CD4-positive, alpha-beta memory T cell (primary cell): ENCODE data around the gene TSHZ2. TPM values are rescaled to one million over a fixed set of nuclear protein-coding genes. Genes with fewer than 3 reads are reported as not detected.

Source experiments
- CTCF ChIA-PET: fragments of 350-600 bp; sonication (Branson Sonifier 250); formaldehyde crosslinking; loops from one replicate; lab custom pipeline; 2021; ENCODE audit warnings: inconsistent platforms; ENCODE audit not compliant: partially characterized antibody; lab: Charles Lee
- POLR2A ChIA-PET: fragments of 350-600 bp; sonication (Branson Sonifier 250); formaldehyde crosslinking; loops from one replicate; lab custom pipeline; 2021; ENCODE audit not compliant: partially characterized antibody; lab: Charles Lee
- DNase-seq, 5 donors: peaks; one replicate each; pipeline versions ENCODE4 v3.0.0 to v3.0.0-alpha.2; 2020 to 2022; ENCODE audit warnings: mixed read lengths in 1 of 5
- H3K27ac ChIP-seq: one replicate; pipeline ENCODE4 v1.7.0; 2013; ENCODE audit warnings: low read depth, low read length
- H3K27me3 ChIP-seq: 2 replicates; pipeline ENCODE4 v1.7.0; 2013; ENCODE audit warnings: mild to moderate bottlenecking, low read length, moderate library complexity; ENCODE audit not compliant: insufficient read depth
- H3K36me3 ChIP-seq: 2 replicates; pipeline ENCODE4 v1.7.0; 2013; ENCODE audit warnings: mild to moderate bottlenecking, low read length, moderate library complexity; ENCODE audit not compliant: insufficient read depth
- H3K4me1 ChIP-seq: 2 replicates; pipeline ENCODE4 v1.7.0; 2013; ENCODE audit warnings: mild to moderate bottlenecking, low read length, moderate library complexity; ENCODE audit not compliant: insufficient read depth
- H3K4me3 ChIP-seq, 2 donors: one replicate each; pipeline ENCODE4 v1.7.0; 2013; ENCODE audit warnings: low read length in 2 of 2, mild to moderate bottlenecking in 1 of 2
- H3K9me3 ChIP-seq, 2 donors: one replicate each; pipeline ENCODE4 v1.7.0; 2013; ENCODE audit warnings: low read length in 2 of 2, control low read depth in 1 of 2; ENCODE audit not compliant: control insufficient read depth in 1 of 2
- H3K27ac Mint-ChIP-seq, 7 donors: one replicate each; pipeline ENCODE4 v1.8.0; 2020 to 2021; ENCODE audit warnings: mixed read lengths in 7 of 7, mild to moderate bottlenecking in 6 of 7, inconsistent platforms in 3 of 7, moderate library complexity in 3 of 7
- H3K27me3 Mint-ChIP-seq, 2 donors: one replicate each; pipeline ENCODE4 v1.8.0; 2020 to 2021; ENCODE audit warnings: mixed read lengths in 2 of 2
- H3K36me3 Mint-ChIP-seq, 2 donors: one replicate each; pipeline ENCODE4 v1.8.0; 2020 to 2021; ENCODE audit warnings: mixed read lengths in 2 of 2, inconsistent platforms in 1 of 2, mild to moderate bottlenecking in 1 of 2
- H3K4me1 Mint-ChIP-seq, 4 donors: one replicate each; pipeline ENCODE4 v1.8.0; 2020 to 2021; ENCODE audit warnings: mixed read lengths in 4 of 4, mild to moderate bottlenecking in 1 of 4
- H3K4me3 Mint-ChIP-seq, 8 donors: one replicate each; pipeline ENCODE4 v1.8.0; 2020 to 2021; ENCODE audit warnings: mixed read lengths in 8 of 8, mild to moderate bottlenecking in 7 of 8, moderate library complexity in 6 of 8, inconsistent platforms in 3 of 8
- H3K9me3 Mint-ChIP-seq, 8 donors: one replicate each; pipeline ENCODE4 v1.8.0; 2020 to 2021; ENCODE audit warnings: mixed read lengths in 8 of 8, mild to moderate bottlenecking in 5 of 8, inconsistent platforms in 3 of 8, moderate library complexity in 1 of 8
- intact Hi-C: fragments of 100-400 bp; cut with micrococcal nuclease; formaldehyde crosslinking; loops from one replicate; pipeline ENCODE4 v1.15.1; 2023
- polyA plus RNA-seq, 2 donors: library from polyadenylated mRNA; unstranded; fragments of 300-500 nt; fragmentation: Illumina TruSeq; gene quantifications; one replicate each; pipeline ENCODE4 v1.2.3, GENCODE V29; 2021
- total RNA-seq, 2 experiments: library from RNA; stranded (reverse); gene quantifications; one replicate each; pipeline ENCODE4 v1.2.3, GENCODE V29; 2021

TSHZ2 gene
- total and polyA plus RNA-seq, 4 experiments from 2014 or later, result 2.3 to 31.8 (median 17.1) TPM

DNA sequence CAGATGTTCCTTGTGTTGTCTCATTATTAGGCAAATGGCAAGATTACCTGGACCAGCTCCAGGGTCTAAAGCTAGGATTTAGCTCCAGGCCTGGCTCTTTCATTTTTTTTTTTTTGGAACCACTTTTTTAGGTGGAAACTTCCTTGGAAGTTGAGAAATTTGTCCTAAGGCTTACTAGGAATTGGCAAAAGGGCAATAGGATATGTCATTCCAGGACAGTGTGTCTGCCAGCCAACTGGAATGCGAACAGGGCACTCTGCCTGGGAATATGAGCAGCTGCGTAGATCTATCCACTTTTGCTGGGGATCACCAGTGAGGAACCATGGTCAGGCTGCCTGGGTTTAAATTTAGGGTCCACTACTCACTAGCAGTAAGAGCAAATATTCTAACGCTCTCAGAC, 304.0 kb downstream of the TSHZ2 start:
- DNase-seq, result no peak
- Histone ChIP-seq H3K4me3 (no peak overlapping the region), H3K9me3 (no peaks in the 10 kb centered on the region), H3K36me3 (no peaks in the 10 kb centered on the region), H3K27me3 (no peaks in the 10 kb centered on the region), H3K4me1 (no peaks in the 10 kb centered on the region), H3K27ac (no peak overlapping the region)
- Mint-ChIP-seq H3K9me3 (no peaks in the 10 kb centered on the region), H3K27me3 (no peaks in the 10 kb centered on the region), H3K36me3 (peaks cover 0 to 4% of the 10 kb centered on the region in 2 donors), H3K27ac (no peak overlapping the region), H3K4me3 (no peak overlapping the region), H3K4me1 (peaks cover 0 to 5% (median 0%) of the 10 kb centered on the region in 4 donors)
- POLR2A ChIA-PET, result no interaction called here
- intact Hi-C loops, result no loop called here
- CTCF ChIA-PET, result no interaction called here

DNA sequence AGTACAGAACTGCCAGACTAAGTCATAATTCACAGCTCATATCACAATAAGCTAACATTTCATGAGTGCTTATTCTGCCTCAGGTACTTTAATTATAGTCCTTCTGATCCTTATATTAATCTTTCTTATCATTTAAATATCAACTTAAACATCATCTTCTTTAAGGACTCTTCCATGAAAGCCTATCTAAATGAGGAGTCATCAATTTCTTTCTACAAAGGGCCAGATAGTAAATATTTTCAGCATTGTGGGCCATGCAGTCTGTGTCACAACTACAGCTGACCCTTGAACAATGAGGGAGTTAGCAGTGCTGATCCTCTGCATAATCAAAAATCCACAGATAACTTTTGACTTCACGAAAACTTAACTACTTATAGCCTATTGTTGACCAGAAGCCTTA, 306.4 kb downstream of the TSHZ2 start:
- no peaks in the 10 kb centered on the region for H3K36me3 ChIP-seq
- H3K4me1 ChIP-seq, result no peaks in the 10 kb centered on the region
- POLR2A ChIA-PET, result interaction anchor here (0.5 kb wide), 1 partner anchor 249 kb away, joined by 4 read pairs; no protein-coding TSS in a partner anchor
- CTCF ChIA-PET, result interaction anchor here (1.9 kb wide), 1 partner anchor 9 kb away, joined by 4 read pairs; no protein-coding TSS in a partner anchor
- Mint-ChIP-seq H3K4me3 (no peak overlapping the region), H3K4me1 (peaks cover 0 to 2% (median 0%) of the 10 kb centered on the region in 4 donors), H3K36me3 (no peaks in the 10 kb centered on the region), H3K9me3 (no peaks in the 10 kb centered on the region), H3K27ac (no peak overlapping the region), H3K27me3 (no peaks in the 10 kb centered on the region)
- no peaks in the 10 kb centered on the region for H3K27me3 ChIP-seq
- H3K4me3 ChIP-seq, result no peak overlapping the region
- intact Hi-C loops, result no loop called here
- H3K9me3 ChIP-seq, result no peaks in the 10 kb centered on the region
- H3K27ac ChIP-seq, result no peak overlapping the region
- no peak for DNase-seq

DNA sequence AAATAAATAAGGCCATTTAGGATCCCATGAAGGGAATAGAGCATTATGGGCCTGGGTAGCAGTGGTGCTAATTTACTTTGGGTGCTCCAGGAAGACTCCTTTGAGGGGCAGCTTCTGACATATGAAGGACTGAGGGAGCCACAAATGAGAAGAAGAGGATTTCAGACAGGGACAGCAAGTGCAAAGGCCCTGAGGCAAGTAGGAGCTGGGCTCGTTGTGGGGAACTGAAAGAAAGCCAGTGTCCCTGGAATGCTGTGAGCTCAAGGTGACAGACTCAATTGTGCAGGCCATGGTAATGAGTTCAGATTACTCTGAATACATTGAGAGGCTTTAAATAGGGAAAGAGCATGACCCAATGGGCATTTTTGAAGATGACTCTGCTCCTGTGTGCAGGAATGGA, 307.6 kb downstream of the TSHZ2 start:
- Mint-ChIP-seq H3K9me3 (no peaks in the 10 kb centered on the region), H3K27ac (peak overlapping the region in 1 of 7 donors; percentile 53), H3K4me3 (no peak overlapping the region), H3K36me3 (no peaks in the 10 kb centered on the region), H3K4me1 (peaks cover 0 to 2% (median 0%) of the 10 kb centered on the region in 4 donors), H3K27me3 (peaks cover 0 to 1% of the 10 kb centered on the region in 2 donors)
- no peak for DNase-seq
- H3K36me3 ChIP-seq, result no peaks in the 10 kb centered on the region
- H3K4me1 ChIP-seq, result no peaks in the 10 kb centered on the region
- POLR2A ChIA-PET, result no interaction called here
- no peaks in the 10 kb centered on the region for H3K9me3 ChIP-seq
- CTCF ChIA-PET, result interaction anchor here (1.9 kb wide), 1 partner anchor 8 kb away, joined by 4 read pairs; no protein-coding TSS in a partner anchor
- H3K27me3 ChIP-seq, result no peaks in the 10 kb centered on the region
- intact Hi-C loops, result no loop called here
- H3K27ac ChIP-seq, result no peak overlapping the region
- no peak overlapping the region for H3K4me3 ChIP-seq

DNA sequence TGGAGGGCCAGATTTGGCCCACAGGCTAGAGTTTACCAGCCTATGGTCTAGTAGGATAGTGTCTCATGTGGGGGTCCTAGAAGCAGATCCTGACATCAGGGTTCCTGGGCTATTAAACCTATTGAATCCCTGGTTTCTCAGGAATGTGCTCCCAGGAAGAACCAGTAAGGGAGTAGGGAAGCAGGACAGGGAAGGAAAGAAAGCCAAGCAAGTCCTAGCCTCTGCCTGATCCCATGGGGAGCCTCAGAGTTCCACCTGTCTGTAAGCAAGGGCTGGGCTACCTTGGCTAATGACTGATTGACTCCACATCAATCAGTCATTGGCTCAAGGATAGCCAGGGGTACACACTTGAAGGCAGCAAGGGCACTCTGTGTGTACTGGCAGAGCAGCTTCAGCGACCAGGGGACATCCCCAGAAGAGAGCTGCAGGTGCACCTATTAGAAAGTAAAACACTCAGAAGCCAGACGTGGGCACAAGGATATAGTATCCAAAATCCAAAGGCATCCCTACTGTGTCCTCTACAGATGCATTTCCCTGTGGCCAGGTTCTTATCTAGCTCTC, 309.5 kb downstream of the TSHZ2 start:
- Histone ChIP-seq H3K9me3 (no peaks in the 10 kb centered on the region), H3K4me3 (no peak overlapping the region), H3K27ac (no peak overlapping the region), H3K4me1 (no peaks in the 10 kb centered on the region), H3K27me3 (no peaks in the 10 kb centered on the region), H3K36me3 (no peaks in the 10 kb centered on the region)
- no peak overlapping the region for H3K4me3 Mint-ChIP-seq
- H3K36me3 Mint-ChIP-seq, result no peaks in the 10 kb centered on the region
- no peak for DNase-seq
- CTCF ChIA-PET, result no interaction called here
- POLR2A ChIA-PET, result no interaction called here
- intact Hi-C loops, result no loop called here
- no peaks in the 10 kb centered on the region for H3K9me3 Mint-ChIP-seq
- no peak overlapping the region for H3K27ac Mint-ChIP-seq
- H3K4me1 Mint-ChIP-seq, result peaks cover 0 to 2% (median 0%) of the 10 kb centered on the region in 4 donors
- peaks cover 0 to 3% of the 10 kb centered on the region in 2 donors for H3K27me3 Mint-ChIP-seq

DNA sequence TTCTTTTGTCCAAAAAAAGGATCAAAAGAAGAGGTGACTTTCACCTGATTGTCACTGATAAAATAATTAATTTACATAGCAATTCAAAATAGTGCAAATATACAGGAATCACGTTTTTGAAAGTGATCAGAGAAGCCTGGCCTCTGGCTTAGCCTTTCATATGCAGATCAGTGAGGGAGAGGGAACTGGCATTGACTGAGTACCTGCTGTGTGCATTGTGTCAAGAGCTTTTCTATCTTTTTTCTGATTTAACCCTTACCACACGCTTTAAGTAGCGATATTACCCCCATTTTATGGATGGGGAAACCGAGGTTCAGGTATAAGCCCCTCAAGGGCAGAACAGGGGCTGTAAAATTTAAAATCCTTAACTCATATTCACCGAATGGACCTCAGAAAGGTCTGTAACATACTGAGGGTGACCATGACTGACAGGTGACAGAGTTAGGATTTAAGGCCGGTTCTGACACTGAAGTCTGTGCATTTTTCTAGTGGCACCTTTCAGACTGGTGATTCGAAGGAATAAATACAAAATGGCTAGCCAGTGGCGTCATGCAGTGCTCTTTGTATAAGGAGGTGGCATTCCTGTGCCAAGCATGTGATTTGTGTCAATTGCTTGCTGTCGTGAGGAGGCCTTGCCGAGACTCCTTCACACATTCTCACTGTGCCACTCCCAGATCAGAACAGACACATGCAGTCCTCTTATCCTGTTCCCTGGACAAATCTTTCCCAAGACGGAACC, 310.2 kb downstream of the TSHZ2 start:
- CTCF ChIA-PET, result no interaction called here
- peaks cover 0 to 2% (median 0%) of the 10 kb centered on the region in 4 donors for H3K4me1 Mint-ChIP-seq
- Histone ChIP-seq H3K4me3 (no peak overlapping the region), H3K9me3 (no peaks in the 10 kb centered on the region), H3K4me1 (no peaks in the 10 kb centered on the region), H3K27ac (no peak overlapping the region), H3K36me3 (no peaks in the 10 kb centered on the region), H3K27me3 (no peaks in the 10 kb centered on the region)
- peaks cover 0 to 6% of the 10 kb centered on the region in 2 donors for H3K27me3 Mint-ChIP-seq
- no peak for DNase-seq
- H3K9me3 Mint-ChIP-seq, result no peaks in the 10 kb centered on the region
- POLR2A ChIA-PET, result no interaction called here
- H3K27ac Mint-ChIP-seq, result no peak overlapping the region
- no peaks in the 10 kb centered on the region for H3K36me3 Mint-ChIP-seq
- no peak overlapping the region for H3K4me3 Mint-ChIP-seq
- intact Hi-C loops, result no loop called here

DNA sequence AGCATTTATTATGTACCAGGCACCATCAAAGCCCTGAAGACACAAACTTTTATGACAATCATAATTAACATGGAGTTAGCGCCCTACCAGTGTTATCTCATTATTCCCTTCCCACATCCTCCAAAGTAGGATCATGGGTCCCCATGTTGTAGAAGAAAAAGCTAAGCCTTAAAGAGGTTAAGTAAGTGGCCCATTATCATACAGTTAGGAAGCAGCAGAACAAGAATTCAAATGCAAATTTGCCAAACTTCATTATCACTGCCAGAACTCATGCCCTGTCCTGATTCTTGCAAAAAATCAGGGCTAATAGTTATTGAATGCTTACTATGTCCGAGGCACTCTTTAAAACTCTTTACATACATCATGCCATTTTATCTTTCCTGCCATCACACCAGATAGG, 310.9 kb downstream of the TSHZ2 start:
- POLR2A ChIA-PET, result no interaction called here
- CTCF ChIA-PET, result no interaction called here

DNA sequence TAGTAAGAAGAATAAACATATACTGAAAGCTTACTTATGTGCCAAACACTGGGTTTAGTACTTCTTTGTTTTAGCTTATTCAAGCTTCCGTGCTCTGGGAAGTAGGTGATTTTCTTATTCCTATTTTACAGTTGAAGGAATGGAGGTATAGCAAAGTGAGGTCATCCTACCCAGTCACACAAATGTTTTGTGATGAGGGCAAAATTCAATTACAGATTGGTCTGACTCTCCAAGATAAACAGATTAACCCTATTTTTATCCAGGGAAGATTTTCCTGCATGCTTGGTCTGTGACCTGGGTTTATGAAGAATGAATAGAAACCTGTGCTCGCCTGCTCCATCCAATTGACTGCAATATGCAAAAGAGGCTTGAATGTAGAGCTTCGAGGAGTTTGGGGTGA, 311.4 kb downstream of the TSHZ2 start:
- no peak overlapping the region for H3K27ac ChIP-seq
- POLR2A ChIA-PET, result no interaction called here
- H3K9me3 Mint-ChIP-seq, result no peaks in the 10 kb centered on the region
- no peak overlapping the region for H3K4me3 ChIP-seq
- H3K4me1 ChIP-seq, result no peaks in the 10 kb centered on the region
- CTCF ChIA-PET, result no interaction called here
- no peak overlapping the region for H3K4me3 Mint-ChIP-seq
- no peaks in the 10 kb centered on the region for H3K4me1 Mint-ChIP-seq
- intact Hi-C loops, result no loop called here
- H3K9me3 ChIP-seq, result no peaks in the 10 kb centered on the region
- no peak overlapping the region for H3K27ac Mint-ChIP-seq
- H3K36me3 ChIP-seq, result no peaks in the 10 kb centered on the region
- H3K27me3 Mint-ChIP-seq, result peaks cover 0 to 8% of the 10 kb centered on the region in 2 donors
- H3K27me3 ChIP-seq, result no peaks in the 10 kb centered on the region
- no peak for DNase-seq
- no peaks in the 10 kb centered on the region for H3K36me3 Mint-ChIP-seq

More for the DNA sequence above, 310.9 kb downstream of the TSHZ2 start:
- no peaks in the 10 kb centered on the region for H3K36me3 Mint-ChIP-seq
- H3K4me1 Mint-ChIP-seq, result peaks cover 0 to 2% (median 0%) of the 10 kb centered on the region in 4 donors
- Histone ChIP-seq H3K4me1 (no peaks in the 10 kb centered on the region), H3K9me3 (no peaks in the 10 kb centered on the region), H3K27ac (no peak overlapping the region), H3K27me3 (no peaks in the 10 kb centered on the region), H3K36me3 (no peaks in the 10 kb centered on the region), H3K4me3 (no peak overlapping the region)
- no peak overlapping the region for H3K4me3 Mint-ChIP-seq
- no peaks in the 10 kb centered on the region for H3K9me3 Mint-ChIP-seq
- no peak overlapping the region for H3K27ac Mint-ChIP-seq
- peaks cover 0 to 8% of the 10 kb centered on the region in 2 donors for H3K27me3 Mint-ChIP-seq
- DNase-seq, result no peak
- intact Hi-C loops, result no loop called here
